Mesodermal cell (in vitro differentiated cells): Measurements from ENCODE around the gene CTBP1.
A peak's percentile ranks its signal among the peaks of the same experiment; 100 is the strongest.

Experiments used
- H3K27ac ChIP-seq: 2 replicates; pipeline ENCODE4 v1.7.0; 2013; ENCODE audit warnings: mild to moderate bottlenecking, low read depth, low read length, moderate library complexity; ENCODE audit not compliant: severe bottlenecking
- H3K36me3 ChIP-seq: 2 replicates; pipeline ENCODE4 v1.7.1; 2013; ENCODE audit warnings: mild to moderate bottlenecking, low read length, moderate library complexity; ENCODE audit not compliant: control insufficient read depth, insufficient read depth
- H3K4me1 ChIP-seq: one replicate; pipeline ENCODE4 v1.7.1; 2013; ENCODE audit warnings: mild to moderate bottlenecking, low read length; ENCODE audit not compliant: insufficient read depth, control insufficient read depth, poor library complexity, severe bottlenecking
- H3K4me3 ChIP-seq: 2 replicates; pipeline ENCODE4 v1.7.0; 2013; ENCODE audit warnings: low read length, control low read depth, mild to moderate bottlenecking; ENCODE audit not compliant: insufficient read depth, poor library complexity, severe bottlenecking; ENCODE audit errors: extremely low read depth
- H3K9me3 ChIP-seq: 2 replicates; pipeline ENCODE4 v1.7.1; 2013; ENCODE audit warnings: mild to moderate bottlenecking, low read length, moderate library complexity; ENCODE audit not compliant: control insufficient read depth
- WGBS, 2 experiments: methylation state at CpG; one replicate each; pipeline ENCODE4 v1.1.5; 2013; ENCODE audit warnings: missing lambda C conversion rate in 2 of 2; ENCODE audit not compliant: insufficient coverage in 2 of 2; 5-methylcytosine and 5-hydroxymethylcytosine counted together

Gene CTBP1

DNA sequence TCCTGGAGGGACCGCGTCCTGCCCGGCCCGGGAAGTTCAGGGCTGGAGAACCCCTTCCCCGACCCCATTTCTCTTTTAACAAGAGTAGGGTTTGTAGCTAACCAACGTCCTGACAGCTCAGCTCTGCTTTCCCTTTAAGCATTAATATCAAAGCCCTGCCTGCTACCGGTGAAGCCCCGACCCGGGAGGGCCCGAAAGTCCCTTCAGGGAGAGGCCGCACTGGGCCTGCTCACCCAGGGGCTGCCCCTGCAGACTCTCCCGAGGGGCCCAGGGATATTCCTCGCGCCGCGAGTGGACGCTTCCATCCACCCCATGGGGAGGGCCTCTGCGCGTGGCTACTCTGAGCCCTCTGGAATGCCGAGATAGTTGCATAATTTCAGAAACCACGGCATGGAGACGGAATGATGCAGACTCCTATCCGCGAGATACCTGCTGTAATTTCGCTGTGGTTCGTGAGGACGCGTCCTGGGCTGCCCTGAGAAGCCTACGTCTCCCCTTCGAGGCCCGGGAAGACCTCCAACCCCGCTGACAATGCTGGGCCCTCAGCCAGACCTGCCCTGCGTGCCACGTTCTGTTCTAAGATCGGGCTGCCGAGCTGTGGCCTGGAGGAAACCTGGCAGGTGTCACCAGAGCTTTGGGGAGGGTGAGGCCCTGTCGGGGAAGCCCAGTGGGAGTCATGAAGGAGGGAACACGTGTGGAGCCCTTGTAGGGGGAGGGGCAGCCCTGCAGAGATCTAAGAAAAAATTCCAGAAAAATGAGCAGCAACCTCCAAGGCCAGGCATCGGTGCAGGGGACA is 999 bp upstream of the CTBP1 start:
- WGBS, 2 experiments: 64 to 67% methylated on average over 36 to 39 of the region's 39 CpGs
- Histone ChIP-seq H3K27ac (peak overlapping the region; percentile 91), H3K36me3 (peaks cover 36% of the 10 kb centered on the region), H3K4me1 (no peaks in the 10 kb centered on the region), H3K4me3 (peak overlapping the region; percentile 56), H3K9me3 (peaks cover 49% of the 10 kb centered on the region)

DNA sequence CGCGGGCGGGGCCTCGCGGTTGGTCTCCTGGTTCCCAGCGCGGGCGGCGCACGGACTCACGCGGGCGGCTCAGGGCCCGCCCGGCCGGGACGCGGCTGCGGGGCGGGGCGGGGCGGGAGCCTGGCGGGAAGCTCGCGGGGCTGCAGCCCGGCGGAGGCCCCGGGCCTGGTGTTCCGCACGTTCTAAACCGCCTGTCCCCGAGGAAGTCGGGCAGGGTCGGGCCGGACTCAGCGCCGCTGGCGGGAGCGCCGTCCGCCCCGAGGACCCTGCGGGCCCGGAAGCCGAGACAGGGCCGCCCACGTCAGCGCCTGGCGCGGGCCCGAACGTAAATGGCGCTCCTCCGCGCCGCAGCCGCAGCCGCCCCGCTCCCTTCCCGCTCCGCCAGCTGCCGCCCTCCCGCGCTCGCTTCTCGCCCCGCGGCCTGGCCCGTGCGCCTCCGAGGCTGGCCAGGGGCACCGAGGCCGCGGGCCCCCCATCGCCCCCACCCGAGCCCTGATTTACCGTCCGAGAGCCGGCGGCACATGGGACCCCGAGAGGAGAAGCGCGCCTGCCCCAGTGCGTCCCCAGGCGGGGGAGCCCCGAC is 309 bp upstream of the CTBP1 start:
- 0 to 1% methylated on average over 50 to 73 of the region's 86 CpGs for WGBS, 2 experiments
- H3K4me3 ChIP-seq: peak overlapping the region; percentile 56
- no peaks in the 10 kb centered on the region for H3K4me1 ChIP-seq
- H3K27ac ChIP-seq: peak overlapping the region; percentile 91
- peaks cover 42% of the 10 kb centered on the region for H3K36me3 ChIP-seq
- H3K9me3 ChIP-seq: peaks cover 42% of the 10 kb centered on the region

DNA sequence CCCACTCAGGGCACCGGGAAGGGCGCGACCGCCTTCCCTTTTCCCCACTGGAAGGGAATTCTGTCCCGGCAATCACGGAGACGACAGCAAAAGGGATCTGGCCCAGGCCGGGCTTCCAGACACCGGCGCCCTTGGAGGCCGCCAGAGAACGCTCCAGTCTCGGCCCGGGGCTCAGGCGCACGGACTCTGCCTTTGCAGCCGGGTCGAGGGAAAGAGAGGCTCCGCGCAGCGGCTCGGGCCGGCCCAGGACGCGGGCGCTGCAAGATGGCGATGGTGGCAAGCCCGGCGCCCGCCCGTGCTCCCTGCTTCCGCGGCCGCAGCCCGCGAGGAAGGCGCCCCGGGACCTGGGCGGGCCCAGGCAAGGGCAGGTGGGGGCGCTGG is 1.1 kb downstream of the CTBP1 start:
- WGBS, 2 experiments: 0 to 1% methylated on average over 36 to 39 of the region's 40 CpGs
- H3K4me1 ChIP-seq: no peaks in the 10 kb centered on the region
- peak overlapping the region; percentile 86 for H3K4me3 ChIP-seq
- H3K36me3 ChIP-seq: peaks cover 50% of the 10 kb centered on the region
- peaks cover 28% of the 10 kb centered on the region for H3K9me3 ChIP-seq
- H3K27ac ChIP-seq: peak overlapping the region; percentile 85

DNA sequence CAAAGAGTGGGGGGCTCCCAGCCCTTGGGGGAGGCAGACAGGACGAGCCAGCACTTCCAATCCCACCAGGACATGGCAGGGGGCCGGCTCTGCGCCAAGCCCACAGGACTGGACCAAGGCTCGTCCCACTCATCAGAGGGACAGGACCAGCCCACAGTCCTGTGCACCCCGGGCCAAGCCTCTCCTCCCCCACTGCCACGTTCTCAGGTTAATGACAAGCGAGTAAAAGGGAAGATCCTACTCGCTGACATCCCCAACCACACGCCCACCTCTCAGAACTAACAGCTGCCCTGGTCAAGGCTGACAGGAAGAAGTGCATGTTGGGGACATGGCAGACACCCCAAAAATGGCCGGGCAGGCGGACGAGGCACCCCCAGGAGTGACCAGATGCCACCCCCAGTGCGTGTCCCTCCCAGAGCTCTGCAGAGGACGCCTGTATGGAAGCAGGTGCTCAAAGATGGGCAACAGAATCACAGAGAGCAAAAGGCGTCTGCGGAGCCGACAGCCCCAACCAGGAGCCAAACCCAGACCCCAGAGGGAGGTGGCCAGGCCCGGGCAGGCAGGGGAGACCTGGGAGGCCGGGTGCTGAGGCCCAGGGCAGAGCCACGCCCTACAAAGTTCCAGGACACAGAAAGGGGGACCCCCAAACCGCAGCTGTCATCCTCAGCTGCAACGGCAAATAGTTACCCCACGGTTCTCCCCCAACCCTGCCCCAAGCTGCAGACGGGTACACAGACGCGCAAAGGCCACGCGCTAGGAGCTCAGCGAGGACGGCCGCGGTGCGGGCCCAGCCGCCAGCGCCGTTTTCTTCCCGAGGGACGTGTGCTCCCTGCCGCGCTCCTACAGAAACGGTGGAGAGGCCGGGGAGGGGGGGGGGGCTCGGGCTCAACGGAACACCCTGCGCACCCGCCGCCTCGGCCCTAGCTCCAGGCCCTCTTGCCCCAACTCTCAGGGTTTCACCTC is 1.7 kb downstream of the CTBP1 start:
- no peaks in the 10 kb centered on the region for H3K4me1 ChIP-seq
- peak overlapping the region; percentile 85 for H3K27ac ChIP-seq
- WGBS, 2 experiments: 40 to 50% methylated on average over 26 to 30 of the region's 48 CpGs

DNA sequence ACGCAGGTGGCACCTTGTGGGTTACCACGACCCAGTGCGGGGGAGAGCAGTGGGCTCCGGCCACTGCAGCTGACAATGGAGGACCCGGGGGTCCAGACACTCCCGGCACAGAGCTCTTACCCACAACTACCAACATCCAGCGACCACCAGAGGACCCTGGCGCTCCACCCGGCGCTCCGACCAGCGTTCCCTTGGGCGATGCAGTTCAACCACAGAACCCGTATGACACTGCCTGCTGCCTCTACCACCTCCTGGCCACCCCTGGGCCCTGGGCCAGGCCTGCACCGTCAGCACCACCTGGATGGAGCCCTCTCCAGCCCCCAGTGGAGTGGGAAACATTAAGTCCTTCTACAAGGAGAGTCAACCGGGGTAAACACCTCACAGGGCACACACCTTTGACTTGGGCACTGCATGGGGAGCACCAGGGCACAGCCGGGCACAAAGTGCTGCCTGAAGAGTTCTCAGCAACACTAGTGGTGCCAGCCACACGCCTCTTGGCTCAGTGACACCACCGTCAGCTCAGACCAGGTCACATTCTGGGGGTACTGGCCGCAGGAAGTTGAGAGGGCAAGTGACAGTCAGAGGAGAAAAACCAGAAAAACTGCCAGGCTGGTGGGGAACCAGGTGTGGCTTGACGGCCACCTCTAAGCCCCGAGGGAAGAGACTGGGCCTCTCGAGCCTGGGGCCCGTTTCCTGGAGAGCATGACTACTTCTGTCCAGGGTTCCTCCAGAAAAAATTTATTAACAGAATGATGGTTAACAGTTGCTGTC is 2.6 kb downstream of the CTBP1 start:
- H3K4me3 ChIP-seq: peak overlapping the region; percentile 86
- peaks cover 15% of the 10 kb centered on the region for H3K9me3 ChIP-seq
- WGBS, 2 experiments: 89 to 91% methylated on average over 13 to 22 of the region's 24 CpGs
- H3K4me1 ChIP-seq: no peaks in the 10 kb centered on the region
- H3K27ac ChIP-seq: no peak overlapping the region
- H3K36me3 ChIP-seq: peaks cover 44% of the 10 kb centered on the region

More for the DNA sequence above, 1.7 kb downstream of the CTBP1 start:
- peaks cover 24% of the 10 kb centered on the region for H3K9me3 ChIP-seq
- H3K4me3 ChIP-seq: peak overlapping the region; percentile 86
- peaks cover 48% of the 10 kb centered on the region for H3K36me3 ChIP-seq

DNA sequence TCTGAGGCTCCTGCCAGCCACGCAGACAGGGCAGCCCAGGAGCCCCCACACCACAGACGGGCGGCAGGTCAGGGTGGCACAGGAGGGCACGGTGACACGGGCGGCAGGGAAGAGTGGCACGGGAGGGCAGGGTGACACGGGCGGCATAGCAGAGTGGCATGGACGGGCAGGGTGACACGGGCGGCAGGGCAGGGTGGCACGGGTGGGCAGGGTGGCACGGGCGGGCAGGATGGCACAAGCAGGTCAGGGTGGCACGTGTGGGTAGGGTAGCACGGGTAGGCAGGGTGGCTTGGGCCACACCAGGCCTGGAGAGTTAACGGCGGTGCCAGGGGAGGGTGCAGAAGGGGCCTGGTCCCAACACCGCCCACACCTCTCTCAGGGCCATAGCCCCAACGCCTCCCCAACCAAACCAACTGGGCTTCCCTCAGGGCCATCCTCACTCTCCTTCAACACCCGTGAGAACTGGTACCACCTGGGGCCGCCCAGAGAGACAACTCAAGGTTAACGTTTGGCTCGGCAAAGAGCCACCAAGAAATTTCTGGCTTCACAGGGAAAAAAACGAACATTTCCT is 3.4 kb downstream of the CTBP1 start:
- 95 to 97% methylated on average over 20 to 24 of the region's 26 CpGs for WGBS, 2 experiments
- no peak overlapping the region for H3K4me3 ChIP-seq
- H3K9me3 ChIP-seq: peaks cover 8% of the 10 kb centered on the region
- H3K27ac ChIP-seq: no peak overlapping the region
- H3K4me1 ChIP-seq: no peaks in the 10 kb centered on the region
- peaks cover 44% of the 10 kb centered on the region for H3K36me3 ChIP-seq

DNA sequence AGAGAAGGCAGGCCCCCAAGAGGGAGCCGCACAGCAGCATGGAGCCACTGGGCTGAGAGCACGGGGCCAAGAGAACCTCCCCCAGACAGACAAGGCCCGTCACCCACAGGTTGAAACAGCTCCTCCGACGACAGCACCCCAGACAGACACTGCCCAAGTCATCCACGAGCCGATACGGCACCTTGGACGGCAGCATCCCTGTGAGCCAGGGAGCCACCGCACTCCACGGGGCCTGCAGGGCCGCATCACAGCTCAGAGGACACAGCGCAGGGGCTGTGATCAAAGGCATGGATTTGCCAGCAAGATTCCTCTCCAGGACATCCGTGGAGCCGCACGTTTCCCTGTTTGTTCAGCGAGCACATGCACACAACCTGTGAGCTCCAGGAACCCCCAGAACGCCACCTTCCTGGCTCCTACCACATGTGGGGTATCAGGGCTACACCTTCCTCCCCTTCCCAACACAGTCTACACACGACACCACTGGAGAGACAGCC is 3.9 kb downstream of the CTBP1 start:
- Histone ChIP-seq H3K27ac (no peak overlapping the region), H3K4me1 (no peaks in the 10 kb centered on the region), H3K4me3 (no peak overlapping the region), H3K36me3 (peaks cover 43% of the 10 kb centered on the region), H3K9me3 (peaks cover 3% of the 10 kb centered on the region)
- 96 to 98% methylated on average over 14 to 19 of the region's 19 CpGs for WGBS, 2 experiments

DNA sequence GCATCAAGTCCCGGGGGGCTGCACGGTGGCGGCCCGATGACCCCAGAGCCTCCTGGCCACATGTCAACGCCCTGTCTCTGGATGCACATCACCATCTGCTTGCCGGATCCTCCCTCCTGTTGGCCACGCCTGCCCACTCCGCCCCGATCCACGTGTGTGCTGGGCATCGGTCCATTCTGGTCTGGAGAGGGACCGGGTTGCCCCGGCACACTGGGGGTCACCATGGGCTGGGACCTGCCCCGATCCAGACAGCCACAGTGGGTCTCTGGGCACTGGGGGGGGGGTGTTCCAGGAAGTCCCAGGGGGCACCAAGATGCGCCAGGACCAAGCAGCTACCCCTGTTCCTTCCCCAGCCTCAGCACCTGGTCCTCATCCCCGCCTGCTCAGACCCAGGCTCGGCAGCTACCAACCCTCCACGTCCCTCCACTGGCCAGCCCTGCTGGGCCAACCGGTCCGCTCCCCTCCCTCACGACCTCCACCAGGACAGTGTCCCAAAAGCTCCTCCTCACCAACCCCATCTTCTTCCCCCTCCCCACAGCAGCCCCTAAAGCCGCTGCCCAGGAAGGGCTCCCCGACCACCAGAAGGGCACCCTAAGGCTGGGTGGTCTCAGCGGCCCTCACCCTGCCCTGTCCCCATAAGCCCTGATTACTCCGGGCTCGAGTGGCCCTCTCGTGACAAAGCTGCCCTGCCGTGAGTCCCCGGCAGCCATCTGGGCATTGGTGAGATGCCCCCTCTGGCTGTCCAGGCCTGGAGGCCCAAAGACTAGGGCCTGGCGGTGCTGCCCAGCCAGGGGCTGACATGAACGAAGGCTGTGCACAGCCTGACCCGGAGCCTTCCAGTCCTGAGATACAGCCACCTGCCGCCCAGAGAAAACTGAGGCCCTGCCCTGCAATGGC is 4.6 kb downstream of the CTBP1 start:
- Histone ChIP-seq H3K4me3 (no peak overlapping the region), H3K4me1 (no peaks in the 10 kb centered on the region), H3K27ac (no peak overlapping the region), H3K9me3 (no peaks in the 10 kb centered on the region), H3K36me3 (peaks cover 50% of the 10 kb centered on the region)
- 93 to 94% methylated on average over 23 to 30 of the region's 33 CpGs for WGBS, 2 experiments

DNA sequence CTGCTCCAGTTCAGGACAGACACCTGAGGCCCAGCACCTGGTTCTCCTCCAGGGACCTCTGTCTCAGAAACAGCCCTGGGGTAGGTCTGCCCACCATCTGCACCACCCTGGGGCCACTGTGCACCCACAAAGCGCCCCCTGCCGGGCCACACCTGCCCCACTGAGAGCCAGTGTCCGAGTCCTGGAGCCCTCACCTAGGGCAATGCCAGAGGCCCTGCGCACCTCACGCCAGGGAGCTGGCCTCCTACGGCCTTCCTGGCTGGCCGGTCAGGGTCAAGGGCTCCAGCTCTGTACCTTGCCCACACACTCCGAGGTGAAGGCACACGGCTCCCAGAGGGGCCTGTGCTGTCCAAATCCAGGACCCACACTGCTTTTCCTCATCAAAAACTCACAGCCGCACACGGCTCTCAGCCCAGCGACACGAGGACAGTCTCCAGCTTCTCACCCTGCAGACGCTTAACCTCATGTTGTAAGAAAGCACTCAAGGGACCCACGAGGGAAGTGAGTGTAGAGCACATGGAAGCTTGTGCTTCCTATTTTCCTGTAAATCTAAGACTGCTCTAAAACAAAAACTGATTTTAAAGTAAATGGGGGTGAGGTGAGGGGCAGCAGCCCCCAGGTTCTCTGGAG is 5.4 kb downstream of the CTBP1 start:
- Histone ChIP-seq H3K27ac (no peak overlapping the region), H3K4me3 (no peak overlapping the region), H3K9me3 (no peaks in the 10 kb centered on the region), H3K4me1 (no peaks in the 10 kb centered on the region), H3K36me3 (peaks cover 55% of the 10 kb centered on the region)
- WGBS, 2 experiments: 96 to 97% methylated on average over 11 to 12 of the region's 15 CpGs
